ELF-1 (cell line): ENCODE measurements around the gene MAP4K5.
A peak's percentile ranks its signal among the peaks of the same experiment; 100 is the strongest.

Source experiments
- DNase-seq: peaks from one replicate; pipeline ENCODE4 v3.0.0-alpha.2; 2016; ENCODE audit warnings: low read depth, low spot score

The MAP4K5 gene

GRCh38 chr14:50476134-50476533 is 56.2 kb downstream of the MAP4K5 start:
- DNase-seq, result no peak

- DNase-seq, result peak; percentile 1
Observed at GRCh38 chr14:50475460-50475859, 56.9 kb downstream of the MAP4K5 start.

GRCh38 chr14:50471838-50472465 is 60.4 kb downstream of the MAP4K5 start:
- DNase-seq, result no peak

GRCh38 chr14:50469982-50470381 is 62.4 kb downstream of the MAP4K5 start:
- DNase-seq, result no peak

GRCh38 chr14:50462111-50462510 is 70.3 kb downstream of the MAP4K5 start:
- DNase-seq, result no peak

- no peak for DNase-seq
Observed at GRCh38 chr14:50453869-50454268, 78.5 kb downstream of the MAP4K5 start.

GRCh38 chr14:50452979-50453705 is 79.2 kb downstream of the MAP4K5 start:
- DNase-seq, result no peak

GRCh38 chr14:50452296-50452695 is 80.1 kb downstream of the MAP4K5 start:
- no peak for DNase-seq

- DNase-seq, result no peak
Observed at GRCh38 chr14:50451854-50452253, 80.5 kb downstream of the MAP4K5 start.

- no peak for DNase-seq
Observed at GRCh38 chr14:50447461-50447860, 84.9 kb downstream of the MAP4K5 start.

- no peak for DNase-seq
Observed at GRCh38 chr14:50434528-50434927, 97.8 kb downstream of the MAP4K5 start.

GRCh38 chr14:50432131-50432530 is 100.2 kb downstream of the MAP4K5 start:
- DNase-seq, result no peak

- DNase-seq, result no peak
Observed at GRCh38 chr14:50425816-50426215, 106.6 kb downstream of the MAP4K5 start.

GRCh38 chr14:50425105-50425504 is 107.3 kb downstream of the MAP4K5 start:
- no peak for DNase-seq

- no peak for DNase-seq
Observed at GRCh38 chr14:50423529-50423928, 108.8 kb downstream of the MAP4K5 start.

- no peak for DNase-seq
Observed at GRCh38 chr14:50421499-50421898, 110.9 kb downstream of the MAP4K5 start.

GRCh38 chr14:50417853-50418252 is 114.5 kb downstream of the MAP4K5 start:
- DNase-seq, result no peak

GRCh38 chr14:50410921-50411320 is 121.4 kb downstream of the MAP4K5 start:
- DNase-seq, result no peak

- no peak for DNase-seq
Observed at GRCh38 chr14:50410071-50410470, 122.3 kb downstream of the MAP4K5 start.

- no peak for DNase-seq
Observed at GRCh38 chr14:50407111-50407812, 125.1 kb downstream of the MAP4K5 start.

GRCh38 chr14:50403419-50403818 is 128.9 kb downstream of the MAP4K5 start:
- peak; percentile 14 for DNase-seq

GRCh38 chr14:50402965-50403364 is 129.4 kb downstream of the MAP4K5 start:
- no peak for DNase-seq

- DNase-seq, result no peak
Observed at GRCh38 chr14:50400461-50400860, 131.9 kb downstream of the MAP4K5 start.
